ENCODE results near the gene MAP6. TPM values are rescaled to one million over a fixed set of nuclear protein-coding genes. Genes with fewer than 3 reads are reported as not detected.
A peak's percentile ranks its signal among the peaks of the same experiment; 100 is the strongest.
"Not testable (repeated sequence)": the region's sequence is repeated elsewhere in the genome, so short reads cannot be mapped to it uniquely, and the experiment has no call there.

The MAP6 gene
- total RNA-seq, 1 donor from 2014 or later, result 0.92 TPM

GRCh38 chr11:75589933-75590332, 78.9 kb downstream of the MAP6 start:
- Mint-ChIP-seq H3K9me3 (no peaks in the 10 kb centered on the region), H3K27me3 (ENCODE audit: low read depth) (peaks cover 8% of the 10 kb centered on the region), H3K27ac (no peak overlapping the region), H3K36me3 (no peaks in the 10 kb centered on the region), H3K4me1 (peaks cover 28% of the 10 kb centered on the region), H3K4me3 (no peak overlapping the region)
- DNase-seq (ENCODE audit: low spot score in 2 of 2, unreplicated experiment in 2 of 2), result no peak
- TF ChIP-seq CTCF (IDR thresholded peaks at IDR 0.05; ENCODE audit: unreplicated experiment), result no peak

- no peaks in the 10 kb centered on the region for H3K36me3 Mint-ChIP-seq
- no peak overlapping the region for H3K4me3 Mint-ChIP-seq
- no peak for TF ChIP-seq CTCF (IDR thresholded peaks at IDR 0.05; ENCODE audit: unreplicated experiment)
- H3K9me3 Mint-ChIP-seq, result no peaks in the 10 kb centered on the region
- H3K4me1 Mint-ChIP-seq, result peaks cover 26% of the 10 kb centered on the region
- no peak for DNase-seq (ENCODE audit: low spot score in 2 of 2, unreplicated experiment in 2 of 2)
- peaks cover 8% of the 10 kb centered on the region for H3K27me3 Mint-ChIP-seq (ENCODE audit: low read depth)
- no peak overlapping the region for H3K27ac Mint-ChIP-seq
Observed at GRCh38 chr11:75589051-75589450, 79.8 kb downstream of the MAP6 start.

GRCh38 chr11:75588051-75588481, 80.8 kb downstream of the MAP6 start:
- TF ChIP-seq CTCF (IDR thresholded peaks at IDR 0.05; ENCODE audit: unreplicated experiment), result no peak
- H3K9me3 Mint-ChIP-seq, result no peaks in the 10 kb centered on the region
- peaks cover 8% of the 10 kb centered on the region for H3K27me3 Mint-ChIP-seq (ENCODE audit: low read depth)
- no peak overlapping the region for H3K27ac Mint-ChIP-seq
- no peak for DNase-seq (ENCODE audit: low spot score in 2 of 2, unreplicated experiment in 2 of 2)
- H3K4me1 Mint-ChIP-seq, result peaks cover 21% of the 10 kb centered on the region
- no peaks in the 10 kb centered on the region for H3K36me3 Mint-ChIP-seq
- H3K4me3 Mint-ChIP-seq, result no peak overlapping the region

- DNase-seq (ENCODE audit: low spot score in 2 of 2, unreplicated experiment in 2 of 2), result no peak
- Mint-ChIP-seq H3K4me3 (no peak overlapping the region), H3K36me3 (no peaks in the 10 kb centered on the region), H3K27ac (no peak overlapping the region), H3K27me3 (ENCODE audit: low read depth) (no peaks in the 10 kb centered on the region), H3K9me3 (no peaks in the 10 kb centered on the region), H3K4me1 (peaks cover 23% of the 10 kb centered on the region)
- no peak for TF ChIP-seq CTCF (IDR thresholded peaks at IDR 0.05; ENCODE audit: unreplicated experiment)
Observed at GRCh38 chr11:75586395-75586794, 82.4 kb downstream of the MAP6 start.

- peak overlapping the region; percentile 18 for H3K4me3 Mint-ChIP-seq
- peaks cover 23% of the 10 kb centered on the region for H3K4me1 Mint-ChIP-seq
- TF ChIP-seq CTCF (IDR thresholded peaks at IDR 0.05; ENCODE audit: unreplicated experiment), result no peak
- no peak for DNase-seq (ENCODE audit: low spot score in 2 of 2, unreplicated experiment in 2 of 2)
- no peaks in the 10 kb centered on the region for H3K9me3 Mint-ChIP-seq
- H3K27ac Mint-ChIP-seq, result peak overlapping the region; percentile 97
- H3K36me3 Mint-ChIP-seq, result no peaks in the 10 kb centered on the region
- H3K27me3 Mint-ChIP-seq (ENCODE audit: low read depth), result no peaks in the 10 kb centered on the region
Observed at GRCh38 chr11:75585293-75585670, 83.6 kb downstream of the MAP6 start.

- not testable (repeated sequence) for DNase-seq (ENCODE audit: low spot score in 2 of 2, unreplicated experiment in 2 of 2); H3K9me3 Mint-ChIP-seq; H3K36me3 Mint-ChIP-seq; H3K27me3 Mint-ChIP-seq (ENCODE audit: low read depth)
- Mint-ChIP-seq H3K4me1 (peaks cover 23% of the 10 kb centered on the region), H3K4me3 (peak overlapping the region; percentile 80), H3K27ac (peak overlapping the region; percentile 97)
Observed at GRCh38 chr11:75584659-75585292, 84.1 kb downstream of the MAP6 start.
